Measurements from ENCODE around the gene ADGRA1.
A peak's percentile ranks its signal among the peaks of the same experiment; 100 is the strongest.

Gene ADGRA1

GRCh38 chr10:133177380-133178157, 89.8 kb downstream of the ADGRA1 start:
- TF ChIP-seq, protein P1, sequence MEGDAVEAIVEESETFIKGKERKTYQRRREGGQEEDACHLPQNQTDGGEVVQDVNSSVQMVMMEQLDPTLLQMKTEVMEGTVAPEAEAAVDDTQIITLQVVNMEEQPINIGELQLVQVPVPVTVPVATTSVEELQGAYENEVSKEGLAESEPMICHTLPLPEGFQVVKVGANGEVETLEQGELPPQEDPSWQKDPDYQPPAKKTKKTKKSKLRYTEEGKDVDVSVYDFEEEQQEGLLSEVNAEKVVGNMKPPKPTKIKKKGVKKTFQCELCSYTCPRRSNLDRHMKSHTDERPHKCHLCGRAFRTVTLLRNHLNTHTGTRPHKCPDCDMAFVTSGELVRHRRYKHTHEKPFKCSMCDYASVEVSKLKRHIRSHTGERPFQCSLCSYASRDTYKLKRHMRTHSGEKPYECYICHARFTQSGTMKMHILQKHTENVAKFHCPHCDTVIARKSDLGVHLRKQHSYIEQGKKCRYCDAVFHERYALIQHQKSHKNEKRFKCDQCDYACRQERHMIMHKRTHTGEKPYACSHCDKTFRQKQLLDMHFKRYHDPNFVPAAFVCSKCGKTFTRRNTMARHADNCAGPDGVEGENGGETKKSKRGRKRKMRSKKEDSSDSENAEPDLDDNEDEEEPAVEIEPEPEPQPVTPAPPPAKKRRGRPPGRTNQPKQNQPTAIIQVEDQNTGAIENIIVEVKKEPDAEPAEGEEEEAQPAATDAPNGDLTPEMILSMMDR (IDR thresholded peaks at IDR 0.05; ENCODE audit: low read depth, low read length): no peak
- H3K4me3 ChIP-seq (ENCODE audit: low read depth, low read length): no peak overlapping the region
- no peak for DNase-seq

GRCh38 chr10:133178357-133179127, 90.8 kb downstream of the ADGRA1 start:
- TF ChIP-seq, protein P1 (IDR thresholded peaks at IDR 0.05; ENCODE audit: low read depth, low read length): no peak
- Histone ChIP-seq H3K4me3 (ENCODE audit: low read depth, low read length) (no peak overlapping the region), H3K36me3 (no peaks in the 10 kb centered on the region), H3K9me3 (no peaks in the 10 kb centered on the region), H3K4me1 (no peaks in the 10 kb centered on the region), H3K27me3 (peaks cover 41% of the 10 kb centered on the region)
- DNase-seq: no peak

More at GRCh38 chr10:133177380-133178157, 89.8 kb downstream of the ADGRA1 start:
- no peaks in the 10 kb centered on the region for H3K9me3 ChIP-seq
- H3K4me1 ChIP-seq: no peaks in the 10 kb centered on the region
- H3K27me3 ChIP-seq: peaks cover 34% of the 10 kb centered on the region
- no peaks in the 10 kb centered on the region for H3K36me3 ChIP-seq

- peak; percentile 1 for DNase-seq
- H3K9me3 ChIP-seq: no peaks in the 10 kb centered on the region
- no peaks in the 10 kb centered on the region for H3K36me3 ChIP-seq
- TF ChIP-seq, protein P1 (IDR thresholded peaks at IDR 0.05; ENCODE audit: low read depth, low read length): no peak
- H3K4me1 ChIP-seq: no peaks in the 10 kb centered on the region
- peaks cover 41% of the 10 kb centered on the region for H3K27me3 ChIP-seq
- H3K4me3 ChIP-seq (ENCODE audit: low read depth, low read length): no peak overlapping the region
Observed at GRCh38 chr10:133179128-133179520, 91.4 kb downstream of the ADGRA1 start.

DNA sequence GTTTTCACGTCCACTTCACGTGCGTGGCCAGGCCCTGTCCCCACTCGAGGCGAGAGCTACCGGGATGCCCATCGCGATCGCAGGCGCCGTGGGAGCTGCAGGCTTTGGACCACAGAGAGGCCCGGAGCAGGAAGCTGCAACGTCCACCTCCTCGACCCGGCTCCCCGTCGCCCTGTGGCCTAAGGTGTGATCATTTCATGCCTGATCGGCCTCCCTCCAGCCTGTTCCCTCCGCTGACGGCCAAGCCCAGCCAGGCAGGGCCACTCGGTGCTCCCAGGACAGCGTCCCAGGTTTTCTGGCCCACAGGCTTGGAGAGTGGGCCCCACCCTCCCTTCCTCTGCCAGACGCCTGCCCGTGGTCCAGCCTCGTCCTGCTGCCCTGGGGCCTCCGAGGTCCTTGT, 91.9 kb downstream of the ADGRA1 start:
- no peak overlapping the region for H3K4me3 ChIP-seq (ENCODE audit: low read depth, low read length)

DNA sequence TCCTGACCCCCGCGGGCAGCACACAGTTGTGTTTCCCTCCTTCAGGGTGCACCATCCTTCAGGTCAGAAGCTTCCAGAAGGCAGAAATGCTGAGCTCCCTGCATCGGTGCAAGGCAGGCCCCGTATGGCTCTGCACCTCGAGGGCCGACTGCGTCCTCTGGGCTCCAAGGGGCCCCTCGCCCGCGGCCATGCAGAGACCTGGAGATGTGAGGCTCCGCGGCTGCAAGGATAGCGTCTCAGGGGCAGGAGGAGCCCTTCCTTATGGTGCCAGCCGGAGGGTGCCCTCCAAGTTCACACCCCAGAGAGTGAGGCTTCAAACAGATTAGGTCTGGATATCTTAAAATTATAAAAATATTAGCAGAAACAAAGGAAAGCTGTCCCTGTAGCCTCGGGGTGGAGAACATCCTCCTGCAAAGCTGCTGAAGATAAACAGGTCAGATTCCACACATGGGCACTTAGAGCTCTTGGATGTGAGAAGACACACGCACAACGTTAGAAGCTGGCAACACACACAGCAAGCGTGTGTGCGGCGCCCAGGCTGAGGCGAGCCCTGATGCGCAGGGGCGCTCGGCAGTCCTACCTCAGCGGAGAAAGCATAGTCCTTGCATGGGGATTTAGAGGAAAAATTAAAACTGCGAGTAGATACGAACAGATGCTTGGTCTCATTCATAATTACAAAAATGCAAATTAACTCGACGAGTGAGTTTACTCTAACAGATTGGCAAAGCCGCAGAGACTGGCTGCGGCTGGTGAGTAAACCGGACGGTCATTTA, 92.7 kb downstream of the ADGRA1 start:
- H3K9me3 ChIP-seq: no peaks in the 10 kb centered on the region
- peaks cover 41% of the 10 kb centered on the region for H3K27me3 ChIP-seq
- DNase-seq: peak; percentile 1
- H3K36me3 ChIP-seq: no peaks in the 10 kb centered on the region
- no peak overlapping the region for H3K4me3 ChIP-seq (ENCODE audit: low read depth, low read length)
- TF ChIP-seq, protein P1 (IDR thresholded peaks at IDR 0.05; ENCODE audit: low read depth, low read length): no peak
- no peaks in the 10 kb centered on the region for H3K4me1 ChIP-seq

More for the DNA sequence above, 91.9 kb downstream of the ADGRA1 start:
- peak; percentile 5 for DNase-seq
- no peaks in the 10 kb centered on the region for H3K9me3 ChIP-seq
- TF ChIP-seq, protein P1 (IDR thresholded peaks at IDR 0.05; ENCODE audit: low read depth, low read length): no peak
- no peaks in the 10 kb centered on the region for H3K4me1 ChIP-seq
- no peaks in the 10 kb centered on the region for H3K36me3 ChIP-seq
- peaks cover 41% of the 10 kb centered on the region for H3K27me3 ChIP-seq

All from BE2C (cell line).